Psoas muscle (tissue), 8 donors: ENCODE results near the gene ZNF69. TPM values are rescaled to one million over a fixed set of nuclear protein-coding genes. Genes with fewer than 3 reads are reported as not detected.
"Not testable (repeated sequence)": the region's sequence is repeated elsewhere in the genome, so short reads cannot be mapped to it uniquely, and the experiment has no call there.

ENCODE experiments used
- ATAC-seq, 4 donors: fragments of 200-7000 bp; cut with Tn5 transposase; one replicate each; pipeline ENCODE4 v1.9.1; 2020; ENCODE audit warnings: moderate library complexity in 3 of 4, mild to moderate bottlenecking in 2 of 4
- DNase-seq, 2 donors: peaks; one replicate each; pipeline ENCODE4 v3.0.0-alpha.2; 2020
- H3K27ac ChIP-seq: fragments of 200-600 bp; one replicate; pipeline ENCODE4 v1.8.0; 2022
- H3K27me3 ChIP-seq, 3 donors: fragments of 200-600 bp in 1 of 3; one replicate each; pipeline versions ENCODE4 v1.6.1 to v1.8.0; 2013 to 2022; ENCODE audit warnings: low read length in 2 of 3, mild to moderate bottlenecking in 2 of 3, moderate library complexity in 1 of 3; ENCODE audit not compliant: insufficient read depth in 3 of 3
- H3K36me3 ChIP-seq, 2 donors: fragments of 200-600 bp in 1 of 2; one replicate each; pipeline versions ENCODE4 v1.6.1 to v1.8.0; 2013 to 2022; ENCODE audit warnings: low read depth in 1 of 2, mild to moderate bottlenecking in 1 of 2, moderate library complexity in 1 of 2; ENCODE audit not compliant: insufficient read depth in 1 of 2
- H3K4me1 ChIP-seq: fragments of 200-600 bp; one replicate; pipeline ENCODE4 v1.8.0; 2022
- H3K4me3 ChIP-seq: fragments of 200-600 bp; one replicate; pipeline ENCODE4 v1.8.0; 2022; ENCODE audit warnings: mild to moderate bottlenecking
- H3K9me3 ChIP-seq: fragments of 200-600 bp; one replicate; pipeline ENCODE4 v1.8.0; 2022
- CTCF ChIP-seq: fragments of 200-600 bp; IDR thresholded peaks from one replicate; pipeline ENCODE4 v1.8.0; 2022; ENCODE audit warnings: antibody characterized with exemption
- WGBS, 3 donors: extraction: QIAGEN DNeasy Blood & Tissue Kit; methylation state at CpG; one replicate each; pipeline versions ENCODE4 v1.1.6 to v1.1.7; 2013; 5-methylcytosine and 5-hydroxymethylcytosine counted together
- intact Hi-C, 2 donors: fragments of 100-400 bp; cut with DNase I; formaldehyde crosslinking; loops; one replicate each; pipeline versions ENCODE4 v1.11.0 to v1.14.2; 2022
- polyA plus RNA-seq, 3 donors: library from polyadenylated mRNA; stranded (reverse); fragments of 200-250 nt; gene quantifications; one replicate each; pipeline ENCODE4 v1.2.3, GENCODE V29; 2013
- total RNA-seq, 4 donors: library from RNA; stranded (reverse); fragmentation: NEBNext Ultra II Directional in 2 of 4; extraction: Animal tissue kit (Norgen Biotek cat#: 25700) in 2 of 4; gene quantifications; one replicate each; pipeline versions ENCODE4 v1.2.1 to v1.2.4, GENCODE V29; 2021 to 2023
- donor health status: healthy with polysubstance abuse.
- donor health status: DM: no; HTN: no; CAD: no; lungs with moderate emphysema.
- donor health status: Bipolar disorder and iron deficiency.
- donor health status: healthy.
- donor health status: DM: yes; HTN: yes; CAD: no.
- donor health status: DM: no; HTN: no; CAD: no.
- donor health status: DM: no; HTN: no; CAD: no.
- donor health status: DM: yes; HTN: yes; CAD: no.

ZNF69 gene
- total and polyA plus RNA-seq, 7 donors, result 0.34 to 3.4 (median 1.2) TPM

DNA sequence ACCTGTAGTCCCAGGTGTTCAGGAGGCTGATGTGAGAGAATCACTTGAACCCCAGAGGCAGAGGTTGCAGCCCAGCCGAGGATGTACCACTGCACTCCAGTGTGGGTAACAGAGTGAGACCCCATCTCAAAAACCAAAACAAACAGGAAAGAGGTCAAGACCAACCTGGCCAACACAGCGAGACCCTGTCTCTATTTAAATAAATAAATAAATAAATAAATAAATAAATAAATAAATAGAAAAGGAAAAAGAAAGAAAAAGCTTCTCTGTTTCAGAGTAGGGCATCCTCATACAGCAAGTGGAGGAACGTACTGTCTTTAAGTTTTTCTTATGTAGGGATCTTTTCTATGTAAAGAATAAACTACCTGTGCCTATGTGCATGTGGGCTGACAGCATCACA lies 39.6 kb downstream of the ZNF69 start:
- WGBS, 3 donors, result 92 to 96% (median 95%) methylated on average over 3 of the region's 3 CpGs
- intact Hi-C loops, result loop anchor here in 1 of 2 donors (10.0 kb wide), 1 partner anchor 218 kb away; the partner anchor contains the start of gene ZNF20
- Histone ChIP-seq H3K4me1 (peaks cover 8% of the 10 kb centered on the region), H3K9me3 (no peaks in the 10 kb centered on the region), H3K36me3 (peaks cover 0 to 3% of the 10 kb centered on the region in 2 donors), H3K4me3 (no peak overlapping the region), H3K27ac (no peak overlapping the region), H3K27me3 (no peaks in the 10 kb centered on the region)
- DNase-seq (no peak), ATAC-seq (no peak)
- TF ChIP-seq CTCF, result no peak

GRCh38 chr19:11931051-11931450 lies 43.5 kb downstream of the ZNF69 start:
- peaks cover 7% of the 10 kb centered on the region for H3K4me1 ChIP-seq
- WGBS, 3 donors, result 91 to 94% (median 92%) methylated on average over 3 of the region's 3 CpGs
- no peak for TF ChIP-seq CTCF
- H3K9me3 ChIP-seq, result peaks cover 8% of the 10 kb centered on the region
- DNase-seq (no peak), ATAC-seq (no peak)
- peaks cover 0 to 3% of the 10 kb centered on the region in 2 donors for H3K36me3 ChIP-seq
- no peak overlapping the region for H3K27ac ChIP-seq
- no peak overlapping the region for H3K4me3 ChIP-seq
- H3K27me3 ChIP-seq, result no peaks in the 10 kb centered on the region
- intact Hi-C loops, result no loop called here

GRCh38 chr19:11931513-11931912 lies 43.9 kb downstream of the ZNF69 start:
- H3K4me3 ChIP-seq, result no peak overlapping the region
- no peak for ATAC-seq
- intact Hi-C loops, result no loop called here
- H3K27me3 ChIP-seq, result no peaks in the 10 kb centered on the region
- WGBS, 3 donors, result 97 to 100% (median 98%) methylated on average over 3 of the region's 3 CpGs
- peaks cover 0 to 3% of the 10 kb centered on the region in 2 donors for H3K36me3 ChIP-seq
- DNase-seq, result no peak
- no peak overlapping the region for H3K27ac ChIP-seq
- no peak for TF ChIP-seq CTCF
- H3K9me3 ChIP-seq, result peaks cover 8% of the 10 kb centered on the region
- H3K4me1 ChIP-seq, result peaks cover 3% of the 10 kb centered on the region

GRCh38 chr19:11935829-11936228 lies 48.2 kb downstream of the ZNF69 start:
- H3K27ac ChIP-seq, H3K27me3 ChIP-seq, H3K36me3 ChIP-seq, H3K4me1 ChIP-seq, intact Hi-C loops, ATAC-seq, H3K4me3 ChIP-seq, DNase-seq: not testable (repeated sequence)
- WGBS, 3 donors, result 98 to 99% (median 99%) methylated on average over 3 of the region's 3 CpGs
- H3K9me3 ChIP-seq, result peaks cover 36% of the 10 kb centered on the region

DNA sequence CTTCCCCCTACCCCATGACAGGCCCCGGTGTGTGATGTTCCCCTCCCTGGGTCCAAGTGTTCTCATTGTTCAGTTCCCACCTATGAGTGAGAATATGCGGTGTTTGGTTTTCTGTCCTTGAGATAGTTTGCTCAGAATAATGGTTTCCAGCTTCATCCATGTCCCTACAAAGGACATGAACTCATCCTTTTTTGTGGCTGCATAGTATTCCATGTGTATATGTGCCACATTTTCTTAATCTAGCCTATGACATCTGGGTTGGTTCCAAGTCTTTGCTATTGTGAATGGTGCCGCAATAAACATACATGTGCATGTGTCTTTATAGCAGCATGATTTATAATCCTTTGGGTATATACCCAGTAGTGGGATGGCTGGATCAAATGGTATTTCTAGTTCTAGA lies 50.8 kb downstream of the ZNF69 start:
- whole genome bisulfite sequencing, 3 donors, result 97 to 100% (median 100%) methylated on average over 3 of the region's 3 CpGs
- intact Hi-C loops, result not testable (repeated sequence)
- H3K9me3 ChIP-seq, result peaks cover 57% of the 10 kb centered on the region

GRCh38 chr19:11941361-11941887 lies 53.8 kb downstream of the ZNF69 start:
- ATAC-seq, H3K4me3 ChIP-seq, DNase-seq, H3K36me3 ChIP-seq, H3K4me1 ChIP-seq, intact Hi-C loops, H3K27me3 ChIP-seq, H3K27ac ChIP-seq: not testable (repeated sequence)
- peaks cover 79% of the 10 kb centered on the region for H3K9me3 ChIP-seq
- WGBS, 3 donors, result 97 to 99% (median 99%) methylated on average over 20 to 29 of the region's 29 CpGs

More for the DNA sequence above, 50.8 kb downstream of the ZNF69 start:
- not testable (repeated sequence) for H3K4me3 ChIP-seq, H3K27me3 ChIP-seq, H3K27ac ChIP-seq, DNase-seq, H3K4me1 ChIP-seq, H3K36me3 ChIP-seq, ATAC-seq
